SK-N-MC (cell line): Measurements from ENCODE around the gene MOV10L1.
"Not testable (repeated sequence)": the region's sequence is repeated elsewhere in the genome, so short reads cannot be mapped to it uniquely, and the experiment has no call there.

ENCODE experiments used
- EZH2 ChIP-seq: fragments of 200-600 bp; sonication (generic); IDR thresholded peaks from one replicate; pipeline ENCODE4 v1.6.1; 2017; ENCODE audit warnings: antibody characterized with exemption
- FOXP2 ChIP-seq: optimal IDR thresholded peaks from 2 replicates; pipeline ENCODE3; 2011; ENCODE audit warnings: mild to moderate bottlenecking, moderate library complexity; ENCODE audit not compliant: insufficient read depth; ENCODE audit errors: extremely low read length, control extremely low read depth
- POLR2AphosphoS5 ChIP-seq: IDR thresholded peaks from 2 replicates; pipeline ENCODE4 v1.6.1; 2012; ENCODE audit warnings: mild to moderate bottlenecking, low read depth, low read length, borderline replicate concordance

DNA sequence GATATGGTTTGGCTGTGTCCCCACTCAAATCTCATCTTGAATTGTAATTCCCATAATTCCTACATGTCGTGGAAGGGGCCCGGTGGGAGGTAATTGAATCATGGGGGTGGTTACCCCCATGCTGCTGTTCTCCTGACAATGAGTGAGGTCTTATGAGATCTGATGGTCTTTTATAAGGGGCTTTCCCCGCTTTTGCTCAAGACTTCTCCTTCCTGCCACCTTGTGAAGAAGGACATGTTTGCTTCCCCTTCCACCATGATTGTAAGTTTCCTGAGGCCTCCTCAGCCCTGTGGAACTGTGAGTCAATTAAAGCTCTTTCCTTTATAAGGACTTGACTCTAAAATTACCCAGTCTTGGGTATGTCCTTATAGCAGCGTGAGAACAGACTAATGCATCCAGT lies 2.8 kb upstream of the MOV10L1 start:
- TF ChIP-seq EZH2, POLR2AphosphoS5, FOXP2: not testable (repeated sequence)
